HG02759 (cell line): Measurements from ENCODE around the gene PIGW.

Experiments used
- ATAC-seq: cut with Tn5 transposase; IDR thresholded peaks from one replicate; pipeline ENCODE4 v1.9.1; 2021; ENCODE audit warnings: mild to moderate bottlenecking, moderate library complexity; ENCODE audit not compliant: unreplicated experiment

The PIGW gene

GRCh38 chr17:36545465-36546417 lies 11.0 kb downstream of the PIGW start:
- peak; percentile 68 for ATAC-seq

GRCh38 chr17:36546418-36547093 lies 11.8 kb downstream of the PIGW start:
- no peak for ATAC-seq

- no peak for ATAC-seq
These were observed 13.0 kb downstream of the PIGW start for GRCh38 chr17:36547776-36548175.

GRCh38 chr17:36550491-36551417 lies 16.0 kb downstream of the PIGW start:
- no peak for ATAC-seq

- no peak for ATAC-seq
These were observed 18.7 kb downstream of the PIGW start for GRCh38 chr17:36553459-36553858.

GRCh38 chr17:36566081-36566480 lies 31.3 kb downstream of the PIGW start:
- no peak for ATAC-seq

- no peak for ATAC-seq
These were observed 40.2 kb downstream of the PIGW start for GRCh38 chr17:36575028-36575427.

- no peak for ATAC-seq
These were observed 42.0 kb downstream of the PIGW start for GRCh38 chr17:36576793-36577192.

GRCh38 chr17:36578671-36579070 lies 43.9 kb downstream of the PIGW start:
- no peak for ATAC-seq

- no peak for ATAC-seq
These were observed 49.0 kb downstream of the PIGW start for GRCh38 chr17:36583787-36584186.

- ATAC-seq = no peak
These were observed 51.4 kb downstream of the PIGW start for GRCh38 chr17:36586138-36586537.
